GM19328 (cell line): ENCODE data around the gene PYDC1.
"Not testable (repeated sequence)": the region's sequence is repeated elsewhere in the genome, so short reads cannot be mapped to it uniquely, and the experiment has no call there.

ENCODE experiments used
- ATAC-seq: cut with Tn5 transposase; IDR thresholded peaks from one replicate; pipeline ENCODE4 v1.9.1; 2021; ENCODE audit warnings: mild to moderate bottlenecking, moderate library complexity; ENCODE audit not compliant: unreplicated experiment

Gene PYDC1

DNA sequence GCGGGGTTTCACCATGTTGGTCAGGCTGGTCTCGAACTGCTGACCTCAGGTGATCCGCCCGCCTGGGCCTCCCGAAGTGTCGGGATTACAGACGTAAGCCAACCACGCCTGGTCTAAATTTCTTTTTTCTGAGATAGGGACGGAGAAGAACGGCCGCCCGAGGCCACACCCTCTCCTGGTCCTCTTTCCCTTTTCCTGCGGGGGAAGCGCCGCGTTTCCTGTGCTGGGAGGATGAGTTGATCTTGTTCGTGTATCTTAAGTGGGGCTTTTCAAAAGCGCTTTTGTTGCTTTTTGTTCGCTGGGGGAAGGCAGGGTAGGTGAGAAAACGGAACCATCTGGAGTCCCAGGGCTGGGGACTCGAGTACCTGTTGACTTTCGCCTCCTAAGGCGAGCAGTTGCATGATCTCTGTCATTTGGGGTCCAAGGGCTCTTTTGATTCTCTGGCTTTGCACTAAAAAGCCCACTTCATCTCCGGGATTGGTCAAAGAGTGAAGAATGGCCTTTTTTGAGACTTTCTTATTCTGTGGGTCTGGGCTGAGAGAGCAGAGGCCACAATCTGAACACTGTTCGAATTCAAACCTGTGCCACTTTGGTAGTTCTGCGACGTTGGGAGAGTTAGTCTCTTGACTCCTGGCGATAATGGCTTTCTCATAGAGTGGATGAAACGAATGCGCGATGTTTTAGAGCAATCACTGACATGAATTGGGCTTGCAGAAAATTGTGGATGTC is 35.7 kb downstream of the PYDC1 start:
- ATAC-seq: no peak

DNA sequence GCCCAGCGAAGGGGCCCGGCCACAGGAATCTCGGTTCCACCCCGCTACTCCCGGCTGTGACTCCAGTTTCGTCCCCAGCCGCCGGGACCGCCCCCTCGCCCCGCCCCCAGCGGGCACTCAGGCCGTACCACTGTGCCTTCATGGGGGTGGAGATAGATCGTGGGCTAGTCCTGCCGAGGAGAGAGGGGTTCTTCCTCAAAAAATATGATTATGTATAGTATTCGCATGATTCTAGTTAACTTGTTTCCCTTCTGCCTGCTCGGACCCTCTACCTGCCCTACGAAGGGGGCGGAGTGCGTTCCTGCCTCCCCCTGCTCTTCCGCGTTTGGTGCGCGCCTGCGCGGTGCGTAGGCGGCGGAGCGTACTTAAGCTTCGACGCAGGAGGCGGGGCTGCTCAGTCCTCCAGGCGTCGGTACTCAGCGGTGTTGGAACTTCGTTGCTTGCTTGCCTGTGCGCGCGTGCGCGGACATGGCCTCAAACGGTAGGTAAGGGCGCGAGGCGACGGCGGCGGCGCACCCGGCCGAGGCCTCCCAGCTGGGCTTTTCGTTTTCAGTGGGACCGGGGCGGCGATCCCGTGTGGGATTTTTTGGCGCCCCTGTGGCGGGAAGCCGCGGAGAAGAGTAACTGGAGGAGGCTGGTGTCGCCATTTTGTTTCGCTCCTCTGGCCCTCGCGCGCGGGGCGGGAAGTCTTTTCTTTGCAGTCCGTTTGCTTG is 37.0 kb downstream of the PYDC1 start, which contains the start of gene FUS:
FUS (plus strand) TSS at position 393 of the 713 bp plus-strand sequence; CDS start at position 469, 76 bp downstream.
- ATAC-seq: peak; percentile 52

DNA sequence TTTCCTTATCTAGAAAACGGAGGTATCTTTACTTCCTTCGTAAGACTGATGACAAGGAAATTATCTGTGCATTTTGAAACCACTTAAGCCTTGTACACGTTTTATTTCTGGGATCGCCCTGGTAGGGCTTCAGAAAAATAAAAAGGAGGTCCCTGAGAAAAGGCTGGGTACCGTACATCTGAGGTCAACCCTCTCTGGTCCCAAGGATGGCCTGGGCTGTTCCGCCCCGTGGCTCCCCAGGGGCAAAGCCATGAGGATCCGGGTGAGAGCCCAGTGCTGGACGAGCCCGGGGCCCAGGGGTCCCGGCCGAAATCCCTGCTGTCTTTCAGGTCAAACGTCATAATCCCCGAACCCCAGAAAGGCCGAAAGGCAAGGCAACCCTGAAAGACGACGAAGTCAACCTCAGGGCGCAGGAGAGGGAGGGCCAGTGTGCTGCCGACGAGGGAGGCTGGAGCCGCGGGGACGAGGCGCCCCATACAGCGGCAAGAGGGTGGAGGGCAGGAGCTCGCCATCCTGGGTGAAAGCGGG is 37.7 kb downstream of the PYDC1 start:
- no peak for ATAC-seq

DNA sequence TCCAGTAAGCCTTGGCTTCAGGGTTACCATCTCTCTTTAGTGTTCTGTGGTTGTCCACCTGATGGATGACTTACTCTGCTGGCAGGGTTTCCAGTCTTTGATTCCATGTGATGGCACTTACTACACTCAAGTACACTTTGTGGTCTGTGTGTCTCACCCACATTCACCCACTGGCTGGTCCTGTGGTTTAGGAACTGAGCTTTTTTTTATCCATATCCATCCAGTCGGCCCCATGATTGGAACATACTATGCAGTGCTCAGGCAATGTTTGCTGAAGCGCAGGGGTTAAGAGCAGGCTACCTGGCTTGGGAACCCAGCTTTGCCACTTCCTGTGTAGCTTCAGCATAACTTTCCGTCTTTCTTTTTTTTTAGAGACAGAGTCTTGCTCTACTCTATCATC is 39.8 kb downstream of the PYDC1 start:
- no peak for ATAC-seq

DNA sequence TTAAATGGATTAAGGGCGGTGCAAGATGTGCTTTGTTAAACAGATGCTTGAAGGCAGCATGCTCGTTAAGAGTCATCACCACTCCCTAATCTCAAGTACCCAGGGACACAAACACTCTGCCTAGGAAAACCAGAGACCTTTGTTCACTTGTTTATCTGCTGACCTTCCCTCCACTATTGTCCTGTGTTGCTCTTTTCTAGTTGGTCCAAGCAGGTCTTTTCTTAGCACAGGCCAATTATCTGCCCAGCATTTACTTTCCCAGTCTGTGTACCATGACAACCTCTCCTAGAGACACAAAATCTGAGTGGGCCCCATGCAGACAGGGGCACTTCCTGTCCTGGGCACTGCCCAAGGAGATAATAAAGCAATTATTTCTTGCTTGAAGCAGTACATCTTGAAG is 46.9 kb downstream of the PYDC1 start:
- ATAC-seq: not testable (repeated sequence)

DNA sequence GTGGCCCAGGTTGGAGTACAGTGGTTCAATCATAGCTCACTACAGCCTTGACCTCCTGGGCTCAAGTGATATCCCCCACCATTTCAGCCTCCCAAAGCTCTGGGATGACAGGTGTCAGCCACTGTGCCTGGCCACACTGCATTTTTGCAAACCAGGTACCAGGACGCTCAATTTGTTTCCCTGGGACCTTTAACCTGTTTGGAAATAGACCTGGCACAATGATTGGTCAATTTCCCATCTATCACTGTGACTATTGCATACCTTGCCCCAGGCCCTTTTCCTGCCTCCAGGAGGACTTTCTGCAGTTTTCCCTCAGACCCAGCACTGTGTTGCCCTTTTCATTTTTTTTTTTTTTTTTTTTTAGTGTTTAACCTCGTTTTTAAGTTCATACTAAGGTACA is 48.1 kb downstream of the PYDC1 start:
- no peak for ATAC-seq

DNA sequence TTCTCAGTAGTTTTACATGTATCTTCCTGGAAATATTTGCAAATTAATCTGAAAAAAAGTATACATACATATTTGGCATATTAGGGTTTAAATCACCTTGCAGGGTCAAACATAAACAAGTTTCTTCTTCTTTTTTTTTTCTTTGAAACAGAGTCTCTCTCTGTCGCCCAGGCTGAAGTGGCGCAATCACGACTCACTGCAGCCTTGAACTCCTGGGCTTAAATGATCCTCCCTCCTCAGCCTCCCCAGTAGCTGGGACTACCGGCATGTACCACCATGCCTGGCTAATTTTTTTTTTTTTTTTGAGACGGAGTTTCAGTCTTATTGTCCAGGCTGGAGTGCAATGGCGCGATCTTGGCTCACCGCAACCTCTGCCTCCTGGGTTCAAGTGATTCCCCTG is 49.6 kb downstream of the PYDC1 start:
- no peak for ATAC-seq
